ENCODE measurements around the gene BCL2L1. TPM values are rescaled to one million over a fixed set of nuclear protein-coding genes. Genes with fewer than 3 reads are reported as not detected.

The BCL2L1 gene
- total and polyA plus RNA-seq, 10 of the 15 experiments (the other 5 are each of a cell fraction or from before 2014, with no cell fraction given): 0.63 to 67.7 (median 43.6) TPM

- no peak for TF ChIP-seq SMAD5 (IDR thresholded peaks at IDR 0.05; ENCODE audit: low read depth)
- no peak for TF ChIP-seq ATF3 (IDR thresholded peaks at IDR 0.05; ENCODE audit: borderline replicate concordance, extremely low read depth, low read depth, low read length)
Measured at GRCh38 chr20:31615416-31615815, 107.3 kb downstream of the BCL2L1 start (continued).

Other genes starting within 250 kb of the BCL2L1 start
Only the 7 nearest of the 12 such genes appear.
- gene ID1, start 117.6 kb downstream of the BCL2L1 start, total RNA-seq (2014; rRNA removed): 0.38 and 0.56 TPM in 2 replicates
- gene ID1, start 117.6 kb downstream of the BCL2L1 start, total RNA-seq (2014; rRNA removed; fragmentation: Illumina TruSeq; extraction: Trizol): 0.13 and 0.14 TPM in 2 replicates
- 0.49 and 1.0 TPM in 2 replicates for gene ID1, start 117.6 kb downstream of the BCL2L1 start, total RNA-seq (2021)
- gene ID1, start 117.6 kb downstream of the BCL2L1 start, polyA plus RNA-seq (2011; rRNA removed): 0.31 TPM in 1 of 2 replicates, not detected in the other
- gene ID1, start 117.6 kb downstream of the BCL2L1 start, polyA plus RNA-seq (2014; fragmentation: Illumina TruSeq; extraction: Trizol): not detected in 2 replicates
- under 1 TPM in 1 of 2 experiments, not detected in 1; 0.09 TPM for gene ID1, start 117.6 kb downstream of the BCL2L1 start, polyA plus RNA-seq (2014; fragmentation: Nextera tagmentation; extraction: Ambion mirVana)
- gene ID1, start 117.6 kb downstream of the BCL2L1 start, polyA plus RNA-seq (2014; rRNA removed): 0.46 and 0.71 TPM in 2 replicates
- 1 to 10 TPM in 1 of 2 experiments, under 1 TPM in 1; 0.87 to 1.3 TPM for gene ID1, start 117.6 kb downstream of the BCL2L1 start, polyA plus RNA-seq (2016; fragmentation: Nextera tagmentation; extraction: Ambion mirVana)
- gene COX4I2, start 85.0 kb downstream of the BCL2L1 start, total RNA-seq (2014; rRNA removed): not detected in 2 replicates
- gene COX4I2, start 85.0 kb downstream of the BCL2L1 start, total RNA-seq (2014; rRNA removed; fragmentation: Illumina TruSeq; extraction: Trizol): not detected in 2 replicates
- gene COX4I2, start 85.0 kb downstream of the BCL2L1 start, total RNA-seq (2021): not detected in 2 replicates
- gene COX4I2, start 85.0 kb downstream of the BCL2L1 start, polyA plus RNA-seq (2011; rRNA removed): not detected in 2 replicates
- gene COX4I2, start 85.0 kb downstream of the BCL2L1 start, polyA plus RNA-seq (2014; fragmentation: Illumina TruSeq; extraction: Trizol): not detected in 2 replicates
- not detected for gene COX4I2, start 85.0 kb downstream of the BCL2L1 start, polyA plus RNA-seq (2014; fragmentation: Nextera tagmentation; extraction: Ambion mirVana)
- 0.34 TPM in 1 of 2 replicates, not detected in the other for gene COX4I2, start 85.0 kb downstream of the BCL2L1 start, polyA plus RNA-seq (2014; rRNA removed)
- gene COX4I2, start 85.0 kb downstream of the BCL2L1 start, polyA plus RNA-seq (2016; fragmentation: Nextera tagmentation; extraction: Ambion mirVana): not detected
- 84.4 and 96.5 TPM in 2 replicates for gene TPX2, start 16.4 kb upstream of the BCL2L1 start, total RNA-seq (2014; rRNA removed)
- gene TPX2, start 16.4 kb upstream of the BCL2L1 start, total RNA-seq (2014; rRNA removed; fragmentation: Illumina TruSeq; extraction: Trizol): 88.6 and 93.6 TPM in 2 replicates
- gene TPX2, start 16.4 kb upstream of the BCL2L1 start, total RNA-seq (2021): 101 and 104 TPM in 2 replicates
- 68.5 and 73.4 TPM in 2 replicates for gene TPX2, start 16.4 kb upstream of the BCL2L1 start, polyA plus RNA-seq (2011; rRNA removed)
- gene TPX2, start 16.4 kb upstream of the BCL2L1 start, polyA plus RNA-seq (2014; fragmentation: Illumina TruSeq; extraction: Trizol): 144 and 168 TPM in 2 replicates
- gene TPX2, start 16.4 kb upstream of the BCL2L1 start, polyA plus RNA-seq (2014; fragmentation: Nextera tagmentation; extraction: Ambion mirVana): 10 to 100 TPM; 29.7 to 40.7 TPM
- gene TPX2, start 16.4 kb upstream of the BCL2L1 start, polyA plus RNA-seq (2014; rRNA removed): 61.7 and 62.9 TPM in 2 replicates
- gene TPX2, start 16.4 kb upstream of the BCL2L1 start, polyA plus RNA-seq (2016; fragmentation: Nextera tagmentation; extraction: Ambion mirVana): 100 to 1,000 TPM; 120 to 123 TPM
- gene MYLK2, start 96.5 kb upstream of the BCL2L1 start, total RNA-seq (2014; rRNA removed): 0.28 and 0.44 TPM in 2 replicates
- 0.18 and 0.23 TPM in 2 replicates for gene MYLK2, start 96.5 kb upstream of the BCL2L1 start, total RNA-seq (2014; rRNA removed; fragmentation: Illumina TruSeq; extraction: Trizol)
- 0.58 and 0.67 TPM in 2 replicates for gene MYLK2, start 96.5 kb upstream of the BCL2L1 start, total RNA-seq (2021)
- 0.06 and 0.07 TPM in 2 replicates for gene MYLK2, start 96.5 kb upstream of the BCL2L1 start, polyA plus RNA-seq (2011; rRNA removed)
- gene MYLK2, start 96.5 kb upstream of the BCL2L1 start, polyA plus RNA-seq (2014; fragmentation: Illumina TruSeq; extraction: Trizol): 0.08 and 0.09 TPM in 2 replicates
- gene MYLK2, start 96.5 kb upstream of the BCL2L1 start, polyA plus RNA-seq (2014; fragmentation: Nextera tagmentation; extraction: Ambion mirVana): under 1 TPM in 1 of 2 experiments, not detected in 1; 0.04 TPM
- gene MYLK2, start 96.5 kb upstream of the BCL2L1 start, polyA plus RNA-seq (2014; rRNA removed): 0.47 and 0.80 TPM in 2 replicates
- under 1 TPM; 0.15 to 0.24 TPM for gene MYLK2, start 96.5 kb upstream of the BCL2L1 start, polyA plus RNA-seq (2016; fragmentation: Nextera tagmentation; extraction: Ambion mirVana)
- gene FOXS1, start 122.7 kb upstream of the BCL2L1 start, total RNA-seq (2014; rRNA removed): not detected in 2 replicates
- not detected in 2 replicates for gene FOXS1, start 122.7 kb upstream of the BCL2L1 start, total RNA-seq (2014; rRNA removed; fragmentation: Illumina TruSeq; extraction: Trizol)
- not detected in 2 replicates for gene FOXS1, start 122.7 kb upstream of the BCL2L1 start, total RNA-seq (2021)
- gene FOXS1, start 122.7 kb upstream of the BCL2L1 start, polyA plus RNA-seq (2011; rRNA removed): not detected in 2 replicates
- not detected in 2 replicates for gene FOXS1, start 122.7 kb upstream of the BCL2L1 start, polyA plus RNA-seq (2014; fragmentation: Illumina TruSeq; extraction: Trizol)
- not detected for gene FOXS1, start 122.7 kb upstream of the BCL2L1 start, polyA plus RNA-seq (2014; fragmentation: Nextera tagmentation; extraction: Ambion mirVana)
- gene FOXS1, start 122.7 kb upstream of the BCL2L1 start, polyA plus RNA-seq (2014; rRNA removed): not detected in 2 replicates
- not detected for gene FOXS1, start 122.7 kb upstream of the BCL2L1 start, polyA plus RNA-seq (2016; fragmentation: Nextera tagmentation; extraction: Ambion mirVana)
- 1.4 and 3.0 TPM in 2 replicates for gene DUSP15, start 147.7 kb upstream of the BCL2L1 start, total RNA-seq (2014; rRNA removed)
- gene DUSP15, start 147.7 kb upstream of the BCL2L1 start, total RNA-seq (2014; rRNA removed; fragmentation: Illumina TruSeq; extraction: Trizol): 0.67 and 0.83 TPM in 2 replicates
- 2.5 and 3.2 TPM in 2 replicates for gene DUSP15, start 147.7 kb upstream of the BCL2L1 start, total RNA-seq (2021)
- gene DUSP15, start 147.7 kb upstream of the BCL2L1 start, polyA plus RNA-seq (2011; rRNA removed): 0.89 and 1.8 TPM in 2 replicates
- gene DUSP15, start 147.7 kb upstream of the BCL2L1 start, polyA plus RNA-seq (2014; fragmentation: Illumina TruSeq; extraction: Trizol): 0.22 TPM in 1 of 2 replicates, not detected in the other
- gene DUSP15, start 147.7 kb upstream of the BCL2L1 start, polyA plus RNA-seq (2014; fragmentation: Nextera tagmentation; extraction: Ambion mirVana): under 1 TPM in 1 of 2 experiments, not detected in 1; 0.06 TPM
- gene DUSP15, start 147.7 kb upstream of the BCL2L1 start, polyA plus RNA-seq (2014; rRNA removed): 2.4 and 3.0 TPM in 2 replicates
- under 1 TPM; 0.16 to 0.33 TPM for gene DUSP15, start 147.7 kb upstream of the BCL2L1 start, polyA plus RNA-seq (2016; fragmentation: Nextera tagmentation; extraction: Ambion mirVana)
- gene TTLL9, start 147.8 kb upstream of the BCL2L1 start, total RNA-seq (2014; rRNA removed): 0.17 TPM in 1 of 2 replicates, not detected in the other
- 0.04 and 0.09 TPM in 2 replicates for gene TTLL9, start 147.8 kb upstream of the BCL2L1 start, total RNA-seq (2014; rRNA removed; fragmentation: Illumina TruSeq; extraction: Trizol)
- gene TTLL9, start 147.8 kb upstream of the BCL2L1 start, total RNA-seq (2021): 0.08 and 0.21 TPM in 2 replicates
- gene TTLL9, start 147.8 kb upstream of the BCL2L1 start, polyA plus RNA-seq (2011; rRNA removed): 0.62 and 0.77 TPM in 2 replicates
- 0.14 and 0.15 TPM in 2 replicates for gene TTLL9, start 147.8 kb upstream of the BCL2L1 start, polyA plus RNA-seq (2014; fragmentation: Illumina TruSeq; extraction: Trizol)
- under 1 TPM in 1 of 2 experiments, not detected in 1; 0.03 TPM for gene TTLL9, start 147.8 kb upstream of the BCL2L1 start, polyA plus RNA-seq (2014; fragmentation: Nextera tagmentation; extraction: Ambion mirVana)
- gene TTLL9, start 147.8 kb upstream of the BCL2L1 start, polyA plus RNA-seq (2014; rRNA removed): 0.14 and 0.22 TPM in 2 replicates
- under 1 TPM in 1 of 2 experiments, not detected in 1; 0.08 TPM for gene TTLL9, start 147.8 kb upstream of the BCL2L1 start, polyA plus RNA-seq (2016; fragmentation: Nextera tagmentation; extraction: Ambion mirVana)